NCI-H2171 (cell line): Measurements from ENCODE around the gene SLC51B.
"Not testable (repeated sequence)": the region's sequence is repeated elsewhere in the genome, so short reads cannot be mapped to it uniquely, and the experiment has no call there.

Experiments used
- DNase-seq: peaks from one replicate; lab custom pipeline; 2025; lab: John Stamatoyannopoulos, UW

SLC51B gene

DNA sequence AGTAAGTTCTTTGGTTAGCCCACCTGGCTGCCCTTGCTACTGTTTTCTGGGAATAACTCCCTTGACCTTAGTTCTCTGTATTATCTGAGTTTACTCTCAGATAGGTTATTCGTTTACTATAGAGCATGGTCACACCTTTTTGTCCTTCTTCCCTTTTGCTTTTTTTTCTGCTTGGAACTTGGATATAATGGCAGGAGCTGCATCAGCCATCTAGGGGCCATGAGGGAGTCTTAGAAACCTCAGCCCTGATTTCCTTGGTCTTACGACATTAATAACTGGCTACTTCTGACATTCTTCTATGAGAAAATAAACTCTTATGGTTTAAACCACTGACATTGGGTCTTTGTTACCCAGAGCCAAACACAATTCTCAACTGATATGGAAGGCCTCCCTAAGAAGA, 3.4 kb upstream of the SLC51B start:
- DNase-seq: no peak

DNA sequence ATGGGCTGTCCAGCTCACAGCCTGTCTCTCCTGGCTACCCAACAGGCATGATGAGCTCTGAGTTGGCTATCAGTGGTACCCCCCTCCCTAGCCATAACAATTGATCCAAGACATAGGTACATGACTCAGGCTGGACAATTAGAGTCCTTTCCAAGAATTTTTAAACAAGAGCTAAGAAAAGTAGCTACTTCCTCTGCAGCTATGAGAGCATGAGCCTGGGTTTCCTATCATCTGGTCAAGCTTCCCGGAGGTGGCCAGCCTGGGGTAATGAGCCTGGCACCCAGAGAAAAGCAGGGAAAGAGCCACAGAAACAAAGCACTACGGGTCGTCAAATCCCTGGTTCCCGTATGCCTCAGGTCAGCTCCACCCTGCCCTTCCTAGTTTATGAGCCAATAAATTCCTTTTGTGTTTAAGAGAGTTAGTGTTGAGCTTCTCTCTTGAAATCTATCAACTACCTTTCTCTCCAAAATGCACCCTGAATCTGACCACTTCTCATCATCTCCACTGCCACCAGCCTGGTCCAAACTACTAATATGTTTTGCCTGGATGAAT, 2.3 kb upstream of the SLC51B start:
- no peak for DNase-seq

GRCh38 chr15:65044218-65044617, 969 bp upstream of the SLC51B start:
- not testable (repeated sequence) for DNase-seq

- DNase-seq: no peak
These were observed 3.1 kb downstream of the SLC51B start for GRCh38 chr15:65048241-65048640.

GRCh38 chr15:65049418-65049840, 4.2 kb downstream of the SLC51B start:
- DNase-seq: peak; percentile 98

DNA sequence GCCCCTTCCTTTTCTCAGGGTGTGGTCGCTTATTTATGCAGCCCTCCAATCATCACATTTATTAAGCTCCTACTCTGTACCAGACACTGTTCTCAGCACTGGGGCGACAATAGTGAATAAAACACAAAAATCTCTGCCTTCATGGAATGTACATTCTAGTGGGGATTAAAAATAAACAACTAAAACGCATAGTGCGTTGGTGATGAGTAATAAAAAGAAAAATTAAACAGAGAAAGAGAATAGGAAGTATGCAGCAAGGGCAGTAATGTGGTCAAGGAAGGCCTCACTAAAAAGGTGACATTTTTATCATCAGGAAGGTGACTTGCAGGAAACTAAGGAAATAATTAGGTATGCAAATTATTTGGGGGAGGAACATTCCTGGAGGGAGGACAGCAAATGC, 5.1 kb downstream of the SLC51B start:
- DNase-seq: no peak

DNA sequence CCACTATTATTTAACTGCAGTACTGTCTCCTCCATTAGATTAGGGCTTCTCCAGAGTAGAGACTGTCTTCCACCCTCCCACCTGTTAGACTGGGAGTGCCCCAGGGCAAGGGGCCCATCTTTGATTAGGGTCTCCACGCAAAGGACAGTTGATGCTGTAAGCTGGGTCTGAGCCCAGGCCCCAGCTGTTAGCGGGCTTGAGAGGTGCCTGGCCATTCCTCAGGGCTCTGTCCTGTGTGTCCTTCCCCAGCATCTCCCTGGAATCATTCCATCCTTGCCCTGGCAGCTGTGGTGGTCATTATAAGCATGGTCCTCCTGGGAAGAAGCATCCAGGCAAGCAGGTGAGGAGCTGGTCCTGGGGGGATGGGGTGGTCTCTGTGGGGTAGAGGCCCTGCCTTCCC, 6.1 kb downstream of the SLC51B start:
- DNase-seq: no peak

GRCh38 chr15:65052956-65053355, 7.8 kb downstream of the SLC51B start:
- DNase-seq: no peak

DNA sequence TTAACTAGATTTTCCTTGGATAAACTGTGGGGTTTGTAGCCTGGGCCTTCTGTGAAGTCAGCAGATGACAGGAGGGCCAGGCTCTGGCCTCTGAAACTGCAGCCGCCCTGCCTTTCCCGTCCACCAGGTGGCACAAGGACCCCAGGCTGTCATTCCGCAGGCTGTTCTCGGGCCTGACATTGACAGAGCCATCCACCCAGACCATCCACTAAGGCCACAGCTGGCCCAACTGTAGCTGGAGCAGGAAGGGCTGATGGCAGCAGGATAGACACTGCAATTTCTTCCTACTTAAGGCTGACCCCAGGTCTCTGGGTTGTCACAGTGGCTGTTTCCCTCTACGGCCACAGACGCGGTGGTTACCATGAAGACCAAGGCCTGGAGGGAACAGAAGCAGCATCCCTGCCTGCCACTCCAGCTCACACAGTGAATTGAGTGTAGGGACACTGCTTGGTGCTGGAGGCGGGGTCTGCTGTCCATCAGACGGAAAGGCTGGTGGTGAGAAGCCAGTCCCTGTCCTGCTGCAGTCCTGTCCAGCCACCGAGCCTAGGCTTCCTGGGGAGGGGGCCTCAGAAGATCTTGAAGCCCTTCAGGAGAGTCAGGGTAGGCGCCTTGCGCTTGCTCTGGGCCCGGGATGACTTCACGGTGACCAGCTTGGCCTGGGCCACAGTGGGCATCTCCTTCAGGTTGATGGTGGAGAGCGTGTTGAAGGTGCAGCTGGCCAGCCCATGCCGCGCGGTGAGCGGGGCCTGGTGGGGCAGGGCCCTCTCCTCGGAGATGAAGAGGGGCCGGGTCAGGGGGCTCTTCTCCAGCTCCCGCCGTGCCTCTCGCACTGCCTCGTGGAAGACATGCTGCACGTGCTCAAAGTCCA, 9.4 kb downstream of the SLC51B start:
- peak; percentile 21 for DNase-seq

DNA sequence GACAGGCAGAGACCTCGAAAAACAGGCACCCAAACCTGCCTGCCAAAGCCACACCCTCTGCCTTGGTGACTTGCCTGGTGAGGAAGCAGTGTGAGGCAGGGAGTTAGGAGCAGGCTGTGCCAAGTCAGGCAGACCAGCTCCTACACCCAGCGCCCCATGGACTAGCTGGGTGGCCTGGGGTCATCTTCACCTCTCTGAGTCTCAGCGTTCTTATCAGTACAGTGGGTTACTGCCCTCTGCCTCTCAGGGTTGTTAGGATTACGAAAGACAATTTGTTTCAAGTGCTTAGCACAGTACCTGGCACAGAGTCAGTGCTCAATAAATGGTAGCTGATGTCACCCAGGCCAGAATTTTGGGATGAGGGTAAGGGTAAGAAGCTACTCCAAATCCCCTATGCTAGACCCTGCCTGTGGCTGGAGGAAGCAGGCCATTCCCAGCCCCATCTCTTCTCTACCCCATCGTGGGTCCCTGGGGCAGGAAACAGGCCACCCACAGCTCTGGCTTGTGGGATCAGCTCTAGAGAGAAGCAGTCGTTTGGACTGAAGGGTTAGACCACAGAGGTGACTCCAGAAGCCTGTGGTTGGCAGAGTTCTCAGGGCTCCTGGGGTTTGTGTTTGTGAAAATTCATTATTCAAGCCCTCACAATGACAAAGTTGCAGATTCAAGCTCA, 10.1 kb downstream of the SLC51B start:
- no peak for DNase-seq

DNA sequence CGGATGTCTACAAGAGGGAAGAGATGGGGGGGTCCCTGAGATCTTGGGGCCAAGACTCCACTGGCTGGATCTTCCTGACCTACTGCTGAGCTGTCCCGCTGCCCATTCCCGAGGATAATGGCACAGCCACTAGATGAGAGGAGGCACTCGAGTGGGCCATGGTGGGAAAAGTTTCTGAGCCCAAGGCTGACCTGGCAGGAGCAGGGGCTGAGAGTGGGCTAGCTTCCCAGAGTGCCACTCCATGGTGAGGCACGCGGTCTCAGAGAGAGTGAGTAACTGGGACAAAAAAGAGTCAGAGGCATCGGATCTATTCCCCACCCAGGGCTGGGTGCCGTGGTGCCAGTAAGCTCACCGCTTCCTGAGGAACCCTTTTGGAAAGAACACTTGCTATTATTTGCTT, 10.9 kb downstream of the SLC51B start:
- no peak for DNase-seq

DNA sequence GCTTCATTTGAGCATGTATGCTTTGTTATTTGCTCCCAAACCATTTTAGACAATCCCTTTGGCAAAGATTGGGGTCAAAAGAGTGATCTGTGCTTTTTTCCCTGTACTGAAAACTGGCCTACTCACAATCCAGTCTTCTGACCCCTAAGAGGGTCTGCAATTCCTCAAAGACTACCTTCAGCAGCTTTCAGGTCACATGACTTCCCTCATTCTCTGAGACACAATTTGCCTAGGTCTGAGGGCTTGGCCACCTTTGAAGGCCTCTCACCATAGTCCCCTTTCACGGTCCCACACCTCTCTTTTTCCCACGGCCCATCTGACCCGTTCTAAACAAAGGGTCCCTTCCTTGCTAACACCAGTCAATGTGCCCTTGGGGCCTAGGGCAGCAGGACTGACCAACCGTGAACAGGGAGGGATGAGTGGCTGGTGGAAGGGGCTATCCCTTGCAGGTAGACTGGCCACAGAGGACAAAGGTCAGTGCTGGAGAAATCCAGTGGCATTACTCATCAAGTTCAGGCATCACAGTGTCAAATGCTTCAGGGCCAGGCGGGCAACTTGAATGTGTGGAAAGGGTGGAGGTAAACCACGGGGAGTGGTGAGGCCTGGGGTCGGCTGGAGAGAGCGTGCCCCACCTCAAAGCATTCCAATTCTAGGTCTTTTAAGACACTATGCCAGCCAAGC, 11.8 kb downstream of the SLC51B start:
- no peak for DNase-seq

- DNase-seq: no peak
These were observed 12.4 kb downstream of the SLC51B start for GRCh38 chr15:65057549-65057940.

- DNase-seq: no peak
These were observed 13.5 kb downstream of the SLC51B start for GRCh38 chr15:65058394-65059368.

GRCh38 chr15:65059369-65059750, 14.2 kb downstream of the SLC51B start:
- DNase-seq: no peak

DNA sequence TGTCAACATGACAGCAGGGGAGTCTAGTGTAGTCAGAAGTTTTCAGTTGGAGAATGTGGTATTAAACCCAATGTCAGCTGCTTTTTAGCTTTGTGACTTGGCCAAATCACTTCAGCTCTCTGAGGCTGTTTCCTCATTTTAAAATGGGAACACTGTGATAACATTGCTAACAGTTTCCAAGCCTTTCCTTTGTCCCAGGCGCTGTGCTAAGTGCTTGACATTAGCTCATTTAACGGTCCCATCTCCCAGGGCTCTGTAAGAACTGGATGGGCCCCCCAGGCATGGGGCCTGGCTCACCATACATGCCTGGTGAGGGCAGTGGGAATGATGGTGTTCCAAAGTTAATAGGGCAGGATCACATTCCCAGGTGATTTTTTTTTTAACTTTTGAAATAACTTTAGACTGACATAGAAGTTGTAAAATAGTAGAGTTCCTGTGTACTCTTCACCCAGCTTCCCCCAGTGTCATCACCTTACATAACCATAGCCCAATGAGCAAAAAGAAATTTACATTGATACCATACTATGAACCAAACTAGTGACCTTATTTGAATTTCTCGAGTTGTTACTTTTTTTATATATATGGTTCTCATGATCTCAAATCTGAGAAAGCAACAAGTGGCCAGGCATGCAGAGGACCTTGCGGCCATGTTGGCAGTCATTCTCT, 14.9 kb downstream of the SLC51B start:
- no peak for DNase-seq

- DNase-seq: no peak
These were observed 15.6 kb downstream of the SLC51B start for GRCh38 chr15:65060641-65061397.

- DNase-seq: no peak
These were observed 16.9 kb downstream of the SLC51B start for GRCh38 chr15:65062061-65062460.

GRCh38 chr15:65062726-65063125, 17.5 kb downstream of the SLC51B start:
- no peak for DNase-seq

GRCh38 chr15:65066001-65066634, 20.9 kb downstream of the SLC51B start:
- no peak for DNase-seq
